ENCODE measurements around the gene PLEKHH3. TPM values are rescaled to one million over a fixed set of nuclear protein-coding genes. Genes with fewer than 3 reads are reported as not detected.

PLEKHH3 gene, protein sequence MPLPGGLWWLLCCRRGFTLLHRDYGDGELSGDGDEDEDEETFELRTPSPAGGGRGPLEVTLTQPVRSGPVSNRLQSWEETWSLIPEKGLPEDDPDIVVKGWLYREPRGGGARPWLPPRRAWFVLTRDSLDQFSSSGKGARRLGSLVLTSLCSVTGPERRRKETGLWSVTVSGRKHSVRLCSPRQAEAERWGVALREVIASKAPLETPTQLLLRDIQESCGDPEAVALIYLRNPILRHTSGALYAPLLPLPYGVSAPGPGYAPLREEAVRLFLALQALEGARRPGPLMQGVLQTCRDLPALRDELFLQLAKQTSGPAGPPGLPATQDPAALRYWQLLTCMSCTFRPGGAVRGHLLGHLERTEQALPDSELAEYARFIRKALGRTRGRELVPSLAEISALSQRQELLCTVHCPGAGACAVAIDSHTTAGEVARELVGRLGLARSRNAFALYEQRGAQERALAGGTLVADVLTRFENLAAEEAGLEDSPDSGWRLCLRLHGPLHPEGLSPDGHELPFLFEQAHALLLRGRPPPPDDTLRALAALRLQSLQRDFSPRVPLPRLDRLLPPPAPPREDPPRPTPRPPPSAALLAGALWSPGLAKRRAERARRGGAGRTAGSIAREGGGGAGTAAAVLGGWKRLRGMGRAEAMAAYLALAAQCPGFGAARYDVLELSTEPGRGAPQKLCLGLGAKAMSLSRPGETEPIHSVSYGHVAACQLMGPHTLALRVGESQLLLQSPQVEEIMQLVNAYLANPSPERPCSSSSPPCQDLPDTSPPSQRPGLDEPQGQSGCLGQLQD
- total RNA-seq, result 8.5 and 19.1 TPM in 2 replicates

DNA sequence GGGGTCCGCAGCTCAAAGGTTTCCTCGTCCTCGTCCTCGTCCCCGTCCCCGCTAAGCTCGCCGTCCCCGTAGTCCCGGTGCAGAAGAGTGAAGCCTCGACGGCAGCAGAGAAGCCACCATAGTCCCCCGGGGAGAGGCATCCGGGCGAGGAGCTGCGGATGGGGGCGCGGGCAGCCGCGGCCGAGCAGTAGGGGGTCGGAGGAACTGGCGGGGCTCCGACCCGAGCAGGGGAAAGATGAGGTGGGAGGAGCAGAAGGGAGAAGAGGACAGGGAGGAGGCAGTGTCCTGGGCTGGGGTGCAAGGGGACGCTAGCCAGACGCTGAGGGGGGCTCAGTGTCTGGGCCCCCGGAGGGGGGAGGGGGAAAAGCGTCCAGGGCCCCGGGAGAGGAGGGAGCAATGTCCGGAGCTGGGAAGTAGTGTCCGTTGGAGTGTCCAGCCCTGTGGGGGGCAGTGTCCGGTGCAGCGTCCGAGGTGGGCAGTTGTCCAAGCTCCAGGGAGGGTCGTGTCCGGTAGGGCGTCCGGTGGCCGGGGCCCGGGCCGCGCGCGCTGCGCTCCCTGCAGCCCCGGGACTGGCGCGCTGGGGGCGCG is at the start of gene PLEKHH3:
PLEKHH3 (minus strand) TSS at position 571 of the 588 bp plus-strand sequence; CDS start at position 140, 431 bp downstream.
- DNase-seq (ENCODE audit: low read depth), result no peak
- H3K4me3 ChIP-seq (ENCODE audit: low read depth, low read length), result peak within 1 kb of the TSS; percentile 96
- TF ChIP-seq, protein P1, sequence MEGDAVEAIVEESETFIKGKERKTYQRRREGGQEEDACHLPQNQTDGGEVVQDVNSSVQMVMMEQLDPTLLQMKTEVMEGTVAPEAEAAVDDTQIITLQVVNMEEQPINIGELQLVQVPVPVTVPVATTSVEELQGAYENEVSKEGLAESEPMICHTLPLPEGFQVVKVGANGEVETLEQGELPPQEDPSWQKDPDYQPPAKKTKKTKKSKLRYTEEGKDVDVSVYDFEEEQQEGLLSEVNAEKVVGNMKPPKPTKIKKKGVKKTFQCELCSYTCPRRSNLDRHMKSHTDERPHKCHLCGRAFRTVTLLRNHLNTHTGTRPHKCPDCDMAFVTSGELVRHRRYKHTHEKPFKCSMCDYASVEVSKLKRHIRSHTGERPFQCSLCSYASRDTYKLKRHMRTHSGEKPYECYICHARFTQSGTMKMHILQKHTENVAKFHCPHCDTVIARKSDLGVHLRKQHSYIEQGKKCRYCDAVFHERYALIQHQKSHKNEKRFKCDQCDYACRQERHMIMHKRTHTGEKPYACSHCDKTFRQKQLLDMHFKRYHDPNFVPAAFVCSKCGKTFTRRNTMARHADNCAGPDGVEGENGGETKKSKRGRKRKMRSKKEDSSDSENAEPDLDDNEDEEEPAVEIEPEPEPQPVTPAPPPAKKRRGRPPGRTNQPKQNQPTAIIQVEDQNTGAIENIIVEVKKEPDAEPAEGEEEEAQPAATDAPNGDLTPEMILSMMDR (conservative IDR thresholded peaks at IDR 0.05; ENCODE audit: low read depth, low read length), result peak; percentile 24

DNA sequence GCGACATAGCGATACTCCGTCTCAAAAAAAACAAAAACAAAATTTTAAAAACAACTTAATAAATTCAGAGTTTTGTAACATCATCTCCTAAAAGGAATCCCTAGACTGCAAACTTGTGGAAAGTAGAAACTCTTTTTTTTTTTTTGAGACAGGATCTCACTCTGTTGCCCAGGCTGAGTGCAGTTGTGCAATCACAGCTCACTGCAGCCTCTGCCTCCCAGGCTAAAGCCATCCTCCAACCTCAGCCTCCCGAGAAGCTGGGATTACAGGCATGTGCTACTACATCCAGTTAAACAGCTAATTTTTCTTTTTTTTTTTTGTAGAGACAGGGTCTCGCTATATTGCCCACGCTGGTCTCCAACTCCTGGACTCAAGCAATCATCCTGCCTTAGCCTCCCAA is 48.3 kb upstream of the PLEKHH3 start:
- H3K4me3 ChIP-seq (ENCODE audit: low read depth, low read length), result no peak overlapping the region
- TF ChIP-seq, protein P1 (conservative IDR thresholded peaks at IDR 0.05; ENCODE audit: low read depth, low read length), result no peak
- DNase-seq (ENCODE audit: low read depth), result no peak

DNA sequence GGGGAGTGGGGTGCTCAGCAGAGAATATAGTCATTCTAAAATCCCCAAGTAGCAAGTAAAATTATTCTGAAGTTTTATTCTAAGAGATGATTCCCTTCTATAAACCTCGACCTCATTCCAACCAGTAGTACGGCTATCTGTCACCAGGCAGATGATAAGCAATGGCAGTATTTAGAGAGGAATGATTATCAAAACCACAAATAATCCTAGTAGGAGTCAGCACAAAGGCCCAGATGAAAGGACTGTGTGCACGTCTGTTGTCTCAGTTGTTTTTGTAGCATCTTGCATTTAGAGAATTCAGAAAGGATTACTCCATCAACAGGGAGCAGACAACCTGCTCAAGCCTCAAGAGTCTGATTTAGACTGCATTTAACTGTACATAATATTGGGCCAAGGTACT is 46.8 kb upstream of the PLEKHH3 start:
- no peak overlapping the region for H3K4me3 ChIP-seq (ENCODE audit: low read depth, low read length)
- DNase-seq (ENCODE audit: low read depth), result no peak
- TF ChIP-seq, protein P1 (conservative IDR thresholded peaks at IDR 0.05; ENCODE audit: low read depth, low read length), result no peak

DNA sequence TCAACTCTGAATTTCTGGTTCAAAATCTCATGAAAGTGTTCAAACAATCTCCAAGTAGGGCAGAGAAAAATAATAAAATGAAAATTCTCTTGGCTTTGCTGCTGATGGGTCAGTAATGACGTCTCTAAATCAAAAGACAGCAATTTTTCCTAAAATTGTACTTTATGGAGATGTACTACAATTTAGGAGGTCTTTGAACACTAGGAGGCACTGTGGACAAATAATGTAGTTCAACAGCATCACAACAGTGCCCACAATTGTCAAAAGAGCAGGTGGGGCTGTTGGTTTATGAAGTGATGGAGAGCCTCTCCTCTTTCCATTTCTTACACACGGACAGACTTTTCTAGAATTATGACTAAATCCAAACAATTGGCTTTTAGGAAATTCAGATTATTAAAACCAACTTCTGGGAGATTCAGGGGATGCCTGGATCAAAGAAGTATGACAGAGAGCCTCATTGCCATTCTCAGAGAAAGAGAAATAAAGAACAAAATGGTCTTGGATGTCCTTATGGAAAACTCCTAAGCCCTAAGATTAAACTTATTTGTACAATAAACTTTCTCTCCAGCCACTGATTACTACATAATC is 44.3 kb upstream of the PLEKHH3 start:
- H3K4me3 ChIP-seq (ENCODE audit: low read depth, low read length), result no peak overlapping the region
- TF ChIP-seq, protein P1 (conservative IDR thresholded peaks at IDR 0.05; ENCODE audit: low read depth, low read length), result peak; percentile 72
- DNase-seq (ENCODE audit: low read depth), result no peak

DNA sequence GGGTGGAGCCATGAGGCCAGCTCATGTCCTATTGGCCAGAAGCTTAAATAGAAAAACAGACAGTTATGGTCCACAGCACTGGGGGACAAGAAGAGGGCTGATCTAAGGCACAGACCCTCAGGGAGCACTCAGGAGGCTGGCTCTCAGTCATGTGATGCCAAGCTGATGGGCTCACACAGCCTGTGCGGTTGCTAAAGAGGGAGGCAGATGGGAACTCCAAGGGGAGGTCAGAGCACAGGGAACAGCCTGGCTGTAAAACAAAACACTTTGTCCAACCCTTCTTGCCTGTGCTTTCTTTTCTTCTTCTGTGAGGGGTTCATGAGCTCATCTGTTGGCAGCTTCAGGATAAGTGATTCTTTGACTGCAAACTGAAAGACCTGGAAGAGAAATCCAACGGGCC is 32.8 kb upstream of the PLEKHH3 start:
- no peak for DNase-seq (ENCODE audit: low read depth)
- H3K4me3 ChIP-seq (ENCODE audit: low read depth, low read length), result no peak overlapping the region
- TF ChIP-seq, protein P1 (conservative IDR thresholded peaks at IDR 0.05; ENCODE audit: low read depth, low read length), result no peak

DNA sequence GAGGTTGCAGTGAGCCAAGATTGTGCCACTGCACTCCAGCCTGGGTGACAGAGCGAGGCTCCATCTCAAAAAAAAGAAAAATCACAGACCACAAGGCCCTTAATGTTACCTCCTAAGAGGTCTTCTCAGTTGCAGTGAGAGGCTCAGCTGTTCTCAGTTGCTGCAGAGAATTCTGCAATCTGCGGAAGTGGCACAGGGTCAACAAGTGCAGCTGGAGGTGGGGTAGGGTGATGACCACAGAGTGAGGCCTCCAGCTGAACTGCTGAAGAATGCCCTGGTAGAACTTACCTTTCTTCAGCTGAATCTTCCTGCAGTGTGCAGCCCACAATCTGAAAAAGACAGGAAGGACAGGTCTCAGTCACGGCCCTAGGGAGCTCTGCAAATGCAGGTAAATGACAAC is 31.8 kb upstream of the PLEKHH3 start:
- TF ChIP-seq, protein P1 (conservative IDR thresholded peaks at IDR 0.05; ENCODE audit: low read depth, low read length), result no peak
- DNase-seq (ENCODE audit: low read depth), result no peak

More for the DNA sequence above, 31.8 kb upstream of the PLEKHH3 start:
- no peak overlapping the region for H3K4me3 ChIP-seq (ENCODE audit: low read depth, low read length)
